H1 (cell line): ENCODE data around the gene NR4A1. TPM values are rescaled to one million over a fixed set of nuclear protein-coding genes. Genes with fewer than 3 reads are reported as not detected.
A peak's percentile ranks its signal among the peaks of the same experiment; 100 is the strongest.

ENCODE experiments used
- CTCF ChIA-PET: fragments of 300-600 bp; sonication (Branson Sonifier 250); formaldehyde crosslinking; loops from one replicate; lab custom pipeline; 2021; ENCODE audit not compliant: partially characterized antibody; lab: Charles Lee
- POLR2A ChIA-PET: fragments of 300-600 bp; sonication (Branson Sonifier 250); formaldehyde crosslinking; loops from one replicate; lab custom pipeline; 2021; ENCODE audit warnings: inconsistent platforms; ENCODE audit not compliant: partially characterized antibody; lab: Charles Lee
- DNase-seq, 2 experiments: peaks; one replicate each; pipeline versions ENCODE4 v3.0.0 to v3.0.0-alpha.2; 2010 to 2022; ENCODE audit warnings: low spot score in 2 of 2, low read depth in 1 of 2, mixed read lengths in 1 of 2
- FAIRE-seq: peaks from 2 replicates; lab custom pipeline; 2011; peaks lifted over from hg19 to GRCh38; lab: Jason Lieb, UNC
- H2AFZ ChIP-seq: 2 replicates; pipeline ENCODE4 v1.8.1; 2012; ENCODE audit warnings: low read length, inconsistent platforms
- H2AK5ac ChIP-seq: 2 replicates; pipeline ENCODE4 v1.6.1; 2013; ENCODE audit warnings: low read depth, low read length
- H2BK120ac ChIP-seq: replicated peaks from 2 replicates; pipeline ENCODE3; 2013; ENCODE audit warnings: low read depth, low read length, inconsistent platforms
- H2BK12ac ChIP-seq: 2 replicates; pipeline ENCODE4 v1.6.1; 2013; ENCODE audit warnings: low read depth, low read length
- H2BK15ac ChIP-seq: 2 replicates; pipeline ENCODE4 v1.6.1; 2013; ENCODE audit warnings: low read length
- H2BK20ac ChIP-seq: 2 replicates; pipeline ENCODE4 v1.6.1; 2013; ENCODE audit warnings: low read length
- H2BK5ac ChIP-seq: 2 replicates; pipeline ENCODE4 v1.6.1; 2013; ENCODE audit warnings: low read depth, low read length
- H3K14ac ChIP-seq: 2 replicates; pipeline ENCODE4 v1.6.1; 2013; ENCODE audit warnings: inconsistent platforms; ENCODE audit not compliant: insufficient read length
- H3K18ac ChIP-seq: 2 replicates; pipeline ENCODE4 v1.6.1; 2013; ENCODE audit warnings: low read length; ENCODE audit errors: extremely low read depth
- H3K23ac ChIP-seq: 2 replicates; pipeline ENCODE4 v1.6.1; 2013; ENCODE audit warnings: inconsistent platforms; ENCODE audit not compliant: insufficient read length
- H3K23me2 ChIP-seq: 2 replicates; pipeline ENCODE4 v1.6.1; 2013; ENCODE audit warnings: low read depth, low read length
- H3K27ac ChIP-seq: 2 replicates; pipeline ENCODE4 v1.6.1; 2011; ENCODE audit warnings: low read depth, low read length, inconsistent platforms
- H3K27me3 ChIP-seq, 4 experiments: replicated peaks in 1 of 4; 1 replicate in 1 of 4; 2 replicates in 3 of 4; pipeline versions ENCODE4 v1.6.1 to v1.8.1; 2011 to 2013; ENCODE audit warnings: low read length in 3 of 4, mild to moderate bottlenecking in 3 of 4, inconsistent platforms in 2 of 4, mixed read lengths in 2 of 4, moderate library complexity in 1 of 4; ENCODE audit not compliant: control insufficient read depth in 3 of 4, insufficient read depth in 3 of 4; ENCODE audit errors: extremely low read depth in 1 of 4
- H3K36me3 ChIP-seq, 4 experiments: 2 replicates each; pipeline versions ENCODE4 v1.6.1 to v1.8.1; 2011 to 2013; ENCODE audit warnings: mild to moderate bottlenecking in 4 of 4, low read length in 3 of 4, moderate library complexity in 2 of 4, control low read depth in 1 of 4, inconsistent platforms in 1 of 4; ENCODE audit not compliant: insufficient read depth in 4 of 4, control insufficient read depth in 2 of 4
- H3K4ac ChIP-seq: replicated peaks from 2 replicates; pipeline ENCODE3; 2013; ENCODE audit warnings: low read length, low read depth, mixed read lengths, inconsistent platforms; ENCODE audit not compliant: insufficient read length
- H3K4me1 ChIP-seq, 4 experiments: replicated peaks in 1 of 4; 1 replicate in 1 of 4; 2 replicates in 3 of 4; pipeline versions ENCODE4 v1.6.1 to v1.8.1; 2011 to 2013; ENCODE audit warnings: low read length in 3 of 4, inconsistent platforms in 2 of 4, mixed read lengths in 1 of 4; ENCODE audit not compliant: insufficient read depth in 4 of 4, control insufficient read depth in 3 of 4
- H3K4me2 ChIP-seq, 2 experiments: 2 replicates each; pipeline versions ENCODE4 v1.6.1 to v1.8.1; 2011 to 2013; ENCODE audit warnings: low read depth in 2 of 2, low read length in 2 of 2, control low read depth in 1 of 2, inconsistent platforms in 1 of 2, mild to moderate bottlenecking in 1 of 2; ENCODE audit not compliant: insufficient read depth in 1 of 2
- H3K4me3 ChIP-seq, 4 experiments: fragments of 200-600, 300-600 bp in 1 of 4; sonication (generic), shearing (Covaris generic), sonication (Bioruptor Twin) in 1 of 4; 2 replicates each; pipeline versions ENCODE4 v1.5.1 to v1.8.1; 2011 to 2016; ENCODE audit warnings: low read length in 4 of 4, low read depth in 3 of 4, control low read depth in 2 of 4, inconsistent platforms in 2 of 4, mild to moderate bottlenecking in 2 of 4, mixed read lengths in 1 of 4, moderate library complexity in 1 of 4; ENCODE audit not compliant: insufficient read depth in 2 of 4; ENCODE audit errors: extremely low read depth in 1 of 4
- H3K56ac ChIP-seq: replicated peaks from 2 replicates; pipeline ENCODE3; 2013; ENCODE audit warnings: low read depth, mild to moderate bottlenecking, mixed read lengths, low read length, inconsistent platforms; ENCODE audit not compliant: insufficient read length
- H3K79me1 ChIP-seq: 2 replicates; pipeline ENCODE4 v1.6.1; 2013; ENCODE audit warnings: low read depth, low read length, control low read depth
- H3K79me2 ChIP-seq, 2 experiments: 2 replicates each; pipeline versions ENCODE4 v1.6.1 to v1.8.1; 2012 to 2013; ENCODE audit warnings: low read length in 2 of 2, mild to moderate bottlenecking in 2 of 2, inconsistent platforms in 1 of 2; ENCODE audit not compliant: insufficient read depth in 2 of 2, control insufficient read depth in 1 of 2
- H3K9ac ChIP-seq, 4 experiments: replicated peaks in 1 of 4; 1 replicate in 1 of 4; 2 replicates in 3 of 4; pipeline versions ENCODE4 v1.6.1 to v1.8.1; 2011 to 2013; ENCODE audit warnings: low read depth in 3 of 4, low read length in 3 of 4, control low read depth in 2 of 4, mild to moderate bottlenecking in 2 of 4, moderate library complexity in 2 of 4, inconsistent platforms in 1 of 4; ENCODE audit errors: extremely low read depth in 1 of 4
- H3K9me3 ChIP-seq, 2 experiments: 2 replicates each; pipeline versions ENCODE4 v1.6.1 to v1.8.1; 2012 to 2013; ENCODE audit warnings: mild to moderate bottlenecking in 2 of 2, moderate library complexity in 2 of 2, control low read depth in 1 of 2, inconsistent platforms in 1 of 2, low read depth in 1 of 2, low read length in 1 of 2, mixed read lengths in 1 of 2; ENCODE audit not compliant: insufficient read depth in 2 of 2
- H4K20me1 ChIP-seq, 2 experiments: replicated peaks in 1 of 2; 2 replicates each; pipeline versions ENCODE3 to v1.8.1; 2011 to 2013; ENCODE audit warnings: inconsistent platforms in 2 of 2, low read length in 2 of 2, mild to moderate bottlenecking in 1 of 2; ENCODE audit not compliant: insufficient read depth in 2 of 2, control insufficient read depth in 1 of 2
- H4K5ac ChIP-seq: 2 replicates; pipeline ENCODE4 v1.6.1; 2013; ENCODE audit warnings: low read length, low read depth, mixed read lengths, inconsistent platforms; ENCODE audit not compliant: insufficient read length
- H4K8ac ChIP-seq: 2 replicates; pipeline ENCODE4 v1.8.0; 2013; ENCODE audit warnings: mild to moderate bottlenecking, moderate library complexity, low read length, inconsistent platforms; ENCODE audit not compliant: insufficient read depth; ENCODE audit errors: extremely low read depth
- H4K91ac ChIP-seq: replicated peaks from 2 replicates; pipeline ENCODE3; 2013; ENCODE audit warnings: low read length, mixed read lengths, inconsistent platforms; ENCODE audit not compliant: insufficient read length
- JUN ChIP-seq: IDR thresholded peaks from 2 replicates; pipeline ENCODE4 v1.6.1; 2011; ENCODE audit warnings: low read depth, mild to moderate bottlenecking, improper control_type of control experiment, low read length
- KDM1A ChIP-seq: fragments of 200-600, 300-600 bp; sonication (generic); IDR thresholded peaks from 2 replicates; pipeline ENCODE4 v1.7.1; 2016; ENCODE audit warnings: mild to moderate bottlenecking, low read length, borderline replicate concordance
- NANOG ChIP-seq: IDR thresholded peaks from 2 replicates; pipeline ENCODE4 v1.6.1; 2011; ENCODE audit warnings: low read length, low read depth, mild to moderate bottlenecking, inconsistent platforms; ENCODE audit not compliant: insufficient read depth, poor library complexity, severe bottlenecking
- NRF1 ChIP-seq: IDR thresholded peaks from 2 replicates; pipeline ENCODE4 v1.6.1; 2011; ENCODE audit warnings: mild to moderate bottlenecking, low read depth, low read length, improper control_type of control experiment
- POLR2AphosphoS5 ChIP-seq: IDR thresholded peaks from 2 replicates; pipeline ENCODE4 v1.6.1; 2011; ENCODE audit warnings: low read depth, low read length
- SP1 ChIP-seq: IDR thresholded peaks from 2 replicates; pipeline ENCODE4 v1.6.1; 2011; ENCODE audit warnings: low read depth, low read length
- SRF ChIP-seq: IDR thresholded peaks from 2 replicates; pipeline ENCODE4 v1.6.1; 2011; ENCODE audit warnings: mild to moderate bottlenecking, low read depth, low read length, moderate library complexity
- WGBS, 2 experiments: shearing (Covaris generic) in 1 of 2; methylation state at CpG; one replicate each; pipeline versions ENCODE4 v1.1.6 to v1.1.7; 2013 to 2015; ENCODE audit warnings: low lambda C conversion rate in 2 of 2, mixed read lengths in 2 of 2, inconsistent platforms in 1 of 2, low coverage in 1 of 2, missing lambda C conversion rate in 1 of 2; ENCODE audit not compliant: insufficient replicate concordance in 2 of 2, insufficient coverage in 1 of 2, insufficient read length in 1 of 2; ENCODE audit errors: extremely low coverage in 1 of 2, missing lambda C conversion rate in 1 of 2; 5-methylcytosine and 5-hydroxymethylcytosine counted together
- polyA plus RNA-seq, 7 experiments: library from polyadenylated mRNA; depleted of rRNA in 3 of 7; stranded (reverse) in 5 of 7; unstranded in 2 of 7; fragments of >200 nt in 5 of 7; fragments of 200-250 nt in 2 of 7; gene quantifications; 1 replicate in 5 of 7; 2 replicates in 1 of 7; 4 replicates in 1 of 7; pipeline versions ENCODE4 v1.2.1 to v1.2.3, GENCODE V29; 2011 to 2013; ENCODE audit warnings: missing spikeins in 2 of 7, mixed read lengths in 2 of 7
- total RNA-seq: library from RNA; stranded (reverse); fragmentation: NEBNext Ultra II Directional; extraction: Animal tissue kit (Norgen Biotek cat#: 25700); gene quantifications from 2 replicates; pipeline ENCODE4 v1.2.1, GENCODE V29; 2021
- TF ChIP-seq, protein P1 (sequence below): IDR thresholded peaks from 2 replicates; pipeline ENCODE4 v1.6.1; 2012; ENCODE audit warnings: inconsistent platforms
- TF ChIP-seq, protein P2 (sequence below): IDR thresholded peaks from 2 replicates; pipeline ENCODE4 v1.6.1; 2011; ENCODE audit warnings: low read depth, mild to moderate bottlenecking, low read length; ENCODE audit not compliant: insufficient read depth

Gene NR4A1
- total and polyA plus RNA-seq, 2 of the 8 experiments (the other 6 are each of a cell fraction or from before 2014, with no cell fraction given): 18.7 to 23.3 TPM

DNA sequence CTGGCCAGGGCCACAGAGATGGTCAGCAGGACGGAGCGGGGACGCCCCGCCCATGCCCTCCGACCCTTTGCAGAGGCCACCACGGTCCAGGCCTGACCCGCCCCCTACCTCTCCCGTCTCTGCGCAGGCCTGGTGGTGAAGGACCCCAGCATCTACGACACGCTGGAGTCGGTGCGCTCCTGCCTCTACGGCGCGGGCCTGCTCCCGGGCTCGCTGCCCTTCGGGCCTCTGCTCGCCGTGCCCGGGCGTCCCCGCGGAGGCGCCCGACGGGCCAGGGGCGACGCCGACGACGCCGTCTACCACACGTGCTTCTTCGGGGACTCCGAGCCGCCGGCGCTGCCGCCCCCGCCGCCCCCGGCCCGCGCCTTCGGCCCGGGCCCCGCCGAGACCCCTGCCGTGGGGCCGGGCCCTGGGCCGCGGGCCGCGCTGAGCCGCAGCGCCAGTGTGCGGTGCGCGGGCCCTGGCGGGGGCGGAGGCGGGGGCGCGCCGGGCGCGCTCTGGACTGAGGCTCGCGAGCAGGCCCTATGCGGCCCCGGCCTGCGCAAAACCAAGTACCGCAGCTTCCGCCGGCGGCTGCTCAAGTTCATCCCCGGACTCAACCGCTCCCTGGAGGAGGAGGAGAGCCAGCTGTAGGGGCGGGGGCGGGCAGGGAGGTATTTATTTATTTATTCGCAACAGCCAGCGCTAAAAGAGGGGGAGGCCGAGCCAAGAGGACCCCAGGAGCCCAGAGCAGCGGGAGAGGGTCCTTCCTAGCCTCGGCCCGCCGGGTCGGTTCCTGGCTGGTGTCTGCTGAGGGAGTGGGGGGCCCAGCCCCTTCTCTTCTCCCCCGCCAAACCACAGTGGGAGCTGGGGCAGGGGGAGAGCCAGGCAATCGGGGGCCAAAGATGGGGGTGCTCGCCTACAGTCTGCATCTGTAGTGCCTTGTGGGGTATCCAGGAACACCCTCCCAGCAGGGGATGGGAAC lies 36.4 kb upstream of the NR4A1 start:
- DNase-seq: peak in 1 of 2 experiments; percentile 66
- Histone ChIP-seq H3K27me3 (peaks cover 1 to 44% (median 24%) of the 10 kb centered on the region in 4 experiments), H3K23ac (no peak overlapping the region), H2AFZ (no peak overlapping the region; the same call in 1 of the 2 replicates), H3K27ac (no peak overlapping the region), H3K9me3 (no peaks in the 10 kb centered on the region), H2BK120ac (no peak overlapping the region), H3K4me3 (peak overlapping the region; percentile 6 to 55 (median 20)), H3K4ac (no peak overlapping the region), H2BK5ac (no peak overlapping the region; the same call in 1 of the 2 replicates), H3K18ac (no peak overlapping the region), H4K91ac (no peak overlapping the region), H3K36me3 (no peaks in the 10 kb centered on the region; a peak in 1 of 8 replicates), H3K4me2 (peak overlapping the region; percentile 38 to 74), H3K14ac (no peak overlapping the region), H3K4me1 (peaks cover 5 to 26% (median 18%) of the 10 kb centered on the region in 4 experiments), H4K8ac (peak overlapping the region; percentile 69; the same call in 1 of the 2 replicates), H4K20me1 (peaks cover 0 to 3% of the 10 kb centered on the region in 2 experiments), H2BK12ac (no peak overlapping the region), H3K79me1 (no peaks in the 10 kb centered on the region), H4K5ac (no peak overlapping the region), H2AK5ac (0 out of 2 replicates have a peak overlapping the region, but pooled peaks have one; percentile 39), H2BK15ac (no peak overlapping the region), H2BK20ac (no peak overlapping the region), H3K23me2 (no peaks in the 10 kb centered on the region; the same call in 1 of the 2 replicates), H3K9ac (peak overlapping the region in 1 of 4 experiments; percentile 43; a peak in 1 of 7 replicates), H3K79me2 (no peaks in the 10 kb centered on the region), H3K56ac (no peak overlapping the region)
- no peak for FAIRE-seq
- POLR2A ChIA-PET: interaction anchor here (0.6 to 4.3 kb wide), 3 partner anchors 10 to 89 kb away, joined by 3 to 31 read pairs (median 3); partner anchors contain the start of gene TAMALIN
- CTCF ChIA-PET: interaction anchor here (0.6 to 38.2 kb wide), 8 partner anchors 10 to 1113 kb away, joined by 3 to 1249 read pairs (median 4); partner anchors contain the start of genes ATG101, NR4A1, SMIM41 and TAMALIN
- WGBS, 2 experiments: 6% methylated on average over 60 of the region's 93 CpGs; no CpG with 5 or more reads in 1 of the 2 experiments
- no peak for TF ChIP-seq JUN
- TF ChIP-seq KDM1A: no peak
- no peak for TF ChIP-seq SRF
- TF ChIP-seq POLR2AphosphoS5: no peak
- TF ChIP-seq SP1: no peak
- TF ChIP-seq, protein P1, sequence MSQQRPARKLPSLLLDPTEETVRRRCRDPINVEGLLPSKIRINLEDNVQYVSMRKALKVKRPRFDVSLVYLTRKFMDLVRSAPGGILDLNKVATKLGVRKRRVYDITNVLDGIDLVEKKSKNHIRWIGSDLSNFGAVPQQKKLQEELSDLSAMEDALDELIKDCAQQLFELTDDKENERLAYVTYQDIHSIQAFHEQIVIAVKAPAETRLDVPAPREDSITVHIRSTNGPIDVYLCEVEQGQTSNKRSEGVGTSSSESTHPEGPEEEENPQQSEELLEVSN: peak; percentile 69; the same call in 1 of the 2 replicates
- no peak for TF ChIP-seq NANOG
- TF ChIP-seq NRF1: no peak
- TF ChIP-seq, protein P2, sequence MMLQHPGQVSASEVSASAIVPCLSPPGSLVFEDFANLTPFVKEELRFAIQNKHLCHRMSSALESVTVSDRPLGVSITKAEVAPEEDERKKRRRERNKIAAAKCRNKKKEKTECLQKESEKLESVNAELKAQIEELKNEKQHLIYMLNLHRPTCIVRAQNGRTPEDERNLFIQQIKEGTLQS: no peak
